ENCODE measurements around the gene COMMD9. TPM values are rescaled to one million over a fixed set of nuclear protein-coding genes. Genes with fewer than 3 reads are reported as not detected.

Gene COMMD9
- total RNA-seq, 1 donor, result 39.9 TPM

- no peak for TF ChIP-seq CTCF (IDR thresholded peaks at IDR 0.05; ENCODE audit: insufficient read depth, low read length)
- H3K4me3 ChIP-seq (ENCODE audit: low read depth, low read length), result no peak overlapping the region
- DNase-seq (ENCODE audit: low read depth), result no peak
Measured at GRCh38 chr11:36237391-36237790, 51.8 kb downstream of the COMMD9 start.

GRCh38 chr11:36235750-36236149 lies 53.5 kb downstream of the COMMD9 start:
- H3K4me3 ChIP-seq (ENCODE audit: low read depth, low read length), result no peak overlapping the region
- no peak for DNase-seq (ENCODE audit: low read depth)
- no peak for TF ChIP-seq CTCF (IDR thresholded peaks at IDR 0.05; ENCODE audit: insufficient read depth, low read length)

- H3K4me3 ChIP-seq (ENCODE audit: low read depth, low read length), result no peak overlapping the region
- no peak for TF ChIP-seq CTCF (IDR thresholded peaks at IDR 0.05; ENCODE audit: insufficient read depth, low read length)
- no peak for DNase-seq (ENCODE audit: low read depth)
Measured at GRCh38 chr11:36234825-36235224, 54.4 kb downstream of the COMMD9 start.

GRCh38 chr11:36233204-36233603 lies 56.0 kb downstream of the COMMD9 start:
- no peak for TF ChIP-seq CTCF (IDR thresholded peaks at IDR 0.05; ENCODE audit: insufficient read depth, low read length)
- no peak overlapping the region for H3K4me3 ChIP-seq (ENCODE audit: low read depth, low read length)
- peak; percentile 45 for DNase-seq (ENCODE audit: low read depth)

- no peak overlapping the region for H3K4me3 ChIP-seq (ENCODE audit: low read depth, low read length)
- peak; percentile 67 for DNase-seq (ENCODE audit: low read depth)
- TF ChIP-seq CTCF (IDR thresholded peaks at IDR 0.05; ENCODE audit: insufficient read depth, low read length), result no peak
Measured at GRCh38 chr11:36230779-36231699, 58.2 kb downstream of the COMMD9 start.

- H3K4me3 ChIP-seq (ENCODE audit: low read depth, low read length), result no peak overlapping the region
- no peak for TF ChIP-seq CTCF (IDR thresholded peaks at IDR 0.05; ENCODE audit: insufficient read depth, low read length)
- DNase-seq (ENCODE audit: low read depth), result no peak
Measured at GRCh38 chr11:36229091-36229705, 60.0 kb downstream of the COMMD9 start.

Data from fibroblast of the aortic adventitia (primary cell).